Kidney glomerular epithelial cell (primary cell): ENCODE results near the gene MAN1B1.
A peak's percentile ranks its signal among the peaks of the same experiment; 100 is the strongest.
"Not testable (repeated sequence)": the region's sequence is repeated elsewhere in the genome, so short reads cannot be mapped to it uniquely, and the experiment has no call there.

Source experiments
- DNase-seq: peaks from one replicate; lab custom pipeline; 2025; lab: John Stamatoyannopoulos, UW

MAN1B1 gene

DNA sequence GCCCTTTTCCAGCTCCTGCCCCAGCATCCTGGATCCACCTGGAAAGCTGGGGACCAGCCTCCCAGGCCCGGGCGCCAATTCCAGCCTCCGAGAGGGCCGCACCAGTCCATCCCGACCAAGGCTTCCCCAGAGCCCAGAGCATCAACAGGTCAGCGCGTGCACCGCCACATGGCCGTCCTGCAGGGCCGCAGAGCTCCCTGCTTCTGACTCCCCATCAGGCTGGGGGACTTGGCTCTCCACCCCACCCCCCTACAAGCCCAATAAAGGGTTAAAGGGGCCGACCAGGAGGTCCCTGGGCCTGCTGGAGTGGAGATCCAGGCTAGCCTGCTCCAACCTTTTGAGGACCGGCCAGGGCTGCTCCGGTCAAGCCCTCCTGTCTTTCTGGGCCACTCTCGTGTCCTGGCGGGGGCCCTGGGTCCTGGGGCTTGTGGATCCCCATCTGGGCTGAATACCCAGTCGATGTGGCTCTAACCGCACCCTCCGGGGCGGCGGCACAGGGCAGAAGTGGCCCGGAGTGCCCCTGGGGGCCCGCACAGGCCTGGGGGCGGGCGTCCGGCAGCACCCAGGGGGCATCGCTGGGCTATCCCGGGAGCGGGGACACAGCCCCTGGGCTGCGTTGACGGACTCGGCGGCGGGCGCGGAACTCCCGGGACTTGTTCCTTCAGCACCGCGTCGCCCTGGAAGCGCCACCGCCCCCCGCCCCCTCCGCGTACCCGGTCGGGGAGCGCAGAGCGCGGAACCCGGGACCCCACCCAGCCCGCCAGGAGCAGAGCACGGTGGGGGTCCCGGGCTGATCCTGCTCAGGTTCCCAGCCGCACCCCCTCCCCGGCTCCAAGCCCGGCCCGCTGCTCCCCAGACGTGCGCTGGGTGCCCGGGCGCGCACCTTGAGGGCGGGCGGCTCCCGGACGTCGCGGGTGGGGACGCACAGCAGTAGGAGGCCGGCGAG, 33.5 kb upstream of the MAN1B1 start:
- no peak for DNase-seq

GRCh38 chr9:137053944-137054931, 32.5 kb upstream of the MAN1B1 start, which contains the start of gene ENTPD2:
Gene ENTPD2 (minus strand): TSS chr9:137054061. CDS start chr9:137053997, 64 bp downstream.
- DNase-seq: no peak

GRCh38 chr9:137054932-137055384, 31.8 kb upstream of the MAN1B1 start:
- DNase-seq: no peak

DNA sequence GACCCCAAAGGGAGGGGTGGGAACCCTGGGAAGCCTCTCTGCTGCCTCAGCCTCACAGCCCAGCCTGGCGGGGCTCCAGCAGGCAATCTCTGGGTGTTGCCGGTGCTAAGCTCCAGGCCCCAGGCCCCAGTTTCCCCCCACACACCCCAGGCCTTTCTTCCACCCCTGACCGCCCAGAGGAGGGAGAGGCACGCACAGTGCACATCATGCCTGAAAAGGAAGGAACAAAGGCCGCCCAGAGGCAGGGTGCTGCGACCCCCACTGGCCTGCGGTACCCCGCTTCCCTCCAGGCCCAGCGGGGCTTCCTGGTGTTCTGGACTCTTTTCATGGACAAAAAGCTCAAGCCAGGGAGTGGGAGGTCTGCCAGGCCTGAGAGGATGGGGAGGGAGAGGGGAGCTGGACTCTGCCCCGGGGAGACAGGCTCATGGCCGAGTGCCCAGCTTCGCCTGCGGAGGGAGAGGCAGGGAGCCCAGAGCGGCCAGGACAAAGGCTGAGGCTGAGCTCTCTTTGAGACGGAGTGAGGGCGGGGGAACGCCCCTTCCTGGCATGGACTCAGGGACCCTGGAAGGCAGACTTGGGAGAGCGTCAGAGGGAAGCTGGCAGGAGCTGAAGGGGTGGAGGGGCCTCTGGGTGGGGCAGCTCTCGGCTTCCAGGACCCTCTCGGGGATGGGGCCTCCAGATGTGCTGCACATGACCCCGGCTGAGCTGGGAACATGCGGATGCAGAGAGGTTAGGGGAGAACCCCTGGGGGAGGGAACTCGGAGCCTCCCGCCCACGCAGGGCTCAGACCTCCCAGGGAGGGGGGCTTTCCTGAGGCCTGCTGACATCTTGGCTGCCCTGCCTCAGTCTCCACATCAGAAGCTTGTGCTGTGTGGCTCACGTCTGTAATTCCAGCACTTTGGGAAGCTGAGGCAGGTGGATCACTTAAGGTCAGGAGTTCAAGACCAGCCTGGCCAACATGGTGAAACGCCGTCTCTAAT, 31.1 kb upstream of the MAN1B1 start:
- DNase-seq: no peak

DNA sequence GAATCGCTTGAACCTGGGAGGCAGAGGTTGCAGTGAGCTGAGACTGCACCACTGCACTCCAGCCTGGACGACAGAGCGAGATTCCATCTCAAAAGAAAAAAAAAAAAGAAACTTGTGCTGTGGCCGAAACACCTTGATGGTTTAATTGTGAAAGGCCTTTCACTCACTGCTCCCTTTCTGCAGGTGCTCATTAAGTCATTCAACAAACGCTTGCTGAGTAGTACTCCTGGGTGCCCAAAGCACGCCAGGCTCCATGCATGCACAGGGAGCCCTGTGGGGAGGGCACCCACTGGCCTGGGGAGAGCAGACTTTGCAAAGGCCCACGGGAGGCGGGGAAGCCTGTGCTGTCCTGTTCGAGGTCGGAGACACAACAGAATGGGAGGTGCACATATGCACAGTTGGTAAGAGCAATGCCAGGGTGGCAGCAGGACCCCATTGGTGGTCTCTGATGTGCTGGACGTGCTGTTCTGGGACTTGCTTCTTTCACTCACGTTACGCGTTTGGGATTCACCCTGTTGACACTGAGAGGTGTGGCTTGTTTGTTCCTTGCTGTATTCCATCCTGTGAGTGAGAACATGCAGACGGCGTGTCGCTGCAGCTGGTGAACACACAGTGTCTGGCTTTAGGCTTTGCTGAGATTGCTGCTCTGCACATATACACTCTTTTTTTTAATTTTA, 29.9 kb upstream of the MAN1B1 start:
- no peak for DNase-seq

DNA sequence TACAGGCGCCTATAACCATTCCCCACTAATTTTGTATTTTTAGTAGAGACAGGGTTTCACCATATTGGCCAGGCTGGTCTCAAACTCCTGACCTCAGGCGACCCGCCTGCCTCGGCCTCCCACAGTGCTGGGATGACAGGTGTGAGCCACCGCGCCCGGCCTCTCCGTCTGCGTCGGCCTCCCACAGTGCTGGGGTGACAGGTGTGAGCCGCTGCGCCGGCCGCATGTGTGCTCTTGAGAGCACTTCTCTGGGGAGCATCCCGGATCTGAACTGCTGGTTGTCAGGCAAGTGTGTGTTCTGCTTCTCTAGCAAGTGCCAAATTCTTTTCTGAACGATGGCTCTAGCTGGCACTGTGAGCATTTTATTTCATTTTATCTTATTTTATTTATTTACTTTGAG, 29.2 kb upstream of the MAN1B1 start:
- no peak for DNase-seq

GRCh38 chr9:137058521-137059234, 28.1 kb upstream of the MAN1B1 start:
- DNase-seq: no peak

DNA sequence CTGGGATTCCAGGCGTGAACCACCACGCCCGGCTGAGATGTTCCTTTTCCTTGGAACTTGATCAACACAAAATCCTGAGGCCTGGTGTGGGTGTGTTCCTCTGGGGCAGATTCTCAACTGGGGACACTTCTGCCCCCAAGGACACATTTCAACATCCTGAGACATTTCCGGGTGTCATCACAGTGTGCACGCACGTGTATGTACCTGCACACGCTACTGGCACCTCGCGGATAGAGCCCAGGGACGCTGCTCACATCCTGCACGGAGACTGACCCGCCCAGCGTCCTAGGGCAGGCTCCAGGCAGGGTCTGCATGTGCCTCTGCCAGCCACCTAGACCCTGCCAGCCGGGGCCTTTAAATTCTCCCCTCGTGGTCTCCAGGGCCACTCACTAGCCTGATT, 24.4 kb upstream of the MAN1B1 start:
- no peak for DNase-seq

DNA sequence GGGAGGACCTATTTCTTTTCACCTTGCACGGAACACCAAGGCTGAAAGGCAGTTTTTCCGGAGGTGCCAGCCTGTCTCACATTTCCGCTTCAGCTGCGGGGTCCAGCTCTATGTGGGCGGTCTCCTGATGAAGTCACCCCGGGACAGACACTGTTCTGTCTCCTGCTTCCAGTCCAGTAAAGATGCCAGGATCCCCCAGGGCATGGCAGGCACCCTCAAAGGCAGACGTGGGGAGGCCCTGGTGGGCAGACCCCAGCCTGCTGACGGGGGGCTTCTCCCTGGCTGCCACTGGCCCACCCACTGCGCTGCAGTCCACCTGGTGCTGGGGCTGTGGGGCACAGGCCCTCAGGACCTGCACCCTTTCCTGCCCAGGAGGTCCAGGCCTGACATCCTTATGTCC, 24.0 kb upstream of the MAN1B1 start:
- DNase-seq: not testable (repeated sequence)

DNA sequence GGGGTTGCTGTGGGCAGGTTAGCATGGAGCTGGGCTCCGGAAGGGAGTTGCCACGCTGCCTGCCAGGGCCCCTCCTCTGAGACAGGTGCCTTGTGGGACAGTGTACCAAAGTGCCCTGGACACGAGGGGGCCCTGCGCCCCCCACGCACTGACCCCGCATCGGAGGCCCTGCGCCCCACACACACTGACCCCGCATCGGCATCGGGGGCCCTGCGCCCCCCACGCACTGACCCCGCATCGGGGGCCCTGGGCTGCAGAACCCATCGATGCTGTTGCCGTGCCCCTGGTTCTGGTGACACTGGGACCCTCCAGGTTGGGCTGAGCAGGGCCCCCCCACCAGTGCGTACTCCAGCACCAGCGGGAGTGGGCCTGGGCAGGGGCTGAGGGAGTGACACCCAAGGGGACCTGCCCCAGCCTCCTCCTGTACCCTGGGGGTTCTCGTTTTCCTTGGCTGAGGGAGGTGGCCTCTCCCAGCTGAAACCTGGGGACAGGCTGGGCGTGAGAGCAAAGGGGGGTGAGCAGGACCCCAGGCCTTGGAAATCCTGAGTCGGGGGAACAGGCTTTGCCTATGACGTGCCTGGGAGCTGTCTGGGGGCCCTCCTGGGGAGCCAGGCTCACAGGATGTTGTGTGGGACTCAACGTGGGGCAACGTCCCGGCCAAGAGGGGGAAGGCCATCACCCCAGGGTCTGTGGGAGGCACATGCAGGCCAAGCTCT, 23.3 kb upstream of the MAN1B1 start:
- DNase-seq: no peak

DNA sequence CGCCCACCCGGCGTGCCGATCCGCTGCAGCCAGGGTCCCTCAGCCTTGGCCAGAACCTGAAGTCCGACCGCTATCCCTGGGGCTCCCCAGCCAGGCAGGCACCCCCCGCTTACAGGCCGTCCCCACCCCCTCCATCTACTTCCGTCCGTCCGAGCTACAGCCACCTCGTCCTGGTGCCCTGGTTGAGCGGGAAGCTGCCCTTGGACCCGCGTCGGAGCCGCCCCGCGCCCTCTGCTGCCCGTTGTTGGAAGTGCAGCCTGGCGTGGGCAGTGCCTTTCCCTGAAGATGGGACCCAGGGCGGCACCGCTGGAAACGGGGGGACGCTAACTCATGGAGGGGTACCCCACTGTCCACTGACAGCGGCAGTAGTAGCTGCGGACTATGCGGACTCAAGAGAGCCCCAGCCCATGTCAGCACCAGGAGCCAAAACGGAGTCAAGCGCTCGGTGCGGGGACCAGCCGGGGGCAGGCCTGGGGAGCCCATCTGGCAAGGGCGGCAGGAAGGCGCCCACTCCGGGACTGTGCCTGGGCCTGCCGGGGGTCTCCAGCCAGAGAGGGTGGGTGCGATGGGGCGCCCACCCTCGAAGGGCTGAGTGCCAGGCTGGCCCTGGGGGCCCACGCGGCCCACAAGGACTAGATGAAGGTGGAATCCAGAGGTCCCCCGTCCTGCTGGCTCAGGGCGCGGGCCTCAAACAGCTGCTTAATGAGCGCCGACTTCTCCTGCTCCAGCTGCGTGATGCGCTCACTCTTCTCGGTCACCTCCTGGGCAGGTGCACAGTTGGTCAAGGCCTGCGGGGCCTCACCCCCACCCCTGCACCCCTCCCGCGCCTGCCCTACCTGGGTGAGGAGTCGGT, 22.5 kb upstream of the MAN1B1 start:
- peak; percentile 40 for DNase-seq

DNA sequence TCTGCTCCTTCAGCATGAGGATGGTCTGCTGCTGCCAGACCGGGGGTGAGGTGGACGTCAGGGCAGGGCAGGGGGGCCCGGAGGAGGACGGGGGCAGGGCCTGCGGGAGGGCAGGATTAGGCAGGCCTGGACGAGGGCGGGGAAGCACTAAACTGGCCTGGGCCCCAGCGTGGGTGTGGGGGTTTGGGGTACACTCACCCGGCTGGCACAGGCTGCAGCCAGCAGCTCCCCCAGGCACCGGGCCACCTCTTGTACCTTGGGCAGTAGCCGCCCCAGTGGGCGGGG, 22.0 kb upstream of the MAN1B1 start:
- DNase-seq: no peak

- no peak for DNase-seq
Observed at GRCh38 chr9:137065336-137065967, 21.3 kb upstream of the MAN1B1 start.

GRCh38 chr9:137066096-137066861, 20.5 kb upstream of the MAN1B1 start:
- DNase-seq: no peak

- peak; percentile 47 for DNase-seq
Observed at GRCh38 chr9:137067860-137068538, 18.8 kb upstream of the MAN1B1 start.
